ENCODE measurements around the gene LNX2. TPM values are rescaled to one million over a fixed set of nuclear protein-coding genes. Genes with fewer than 3 reads are reported as not detected.

Gene LNX2
- total RNA-seq, 1 donor: 7.0 TPM

DNA sequence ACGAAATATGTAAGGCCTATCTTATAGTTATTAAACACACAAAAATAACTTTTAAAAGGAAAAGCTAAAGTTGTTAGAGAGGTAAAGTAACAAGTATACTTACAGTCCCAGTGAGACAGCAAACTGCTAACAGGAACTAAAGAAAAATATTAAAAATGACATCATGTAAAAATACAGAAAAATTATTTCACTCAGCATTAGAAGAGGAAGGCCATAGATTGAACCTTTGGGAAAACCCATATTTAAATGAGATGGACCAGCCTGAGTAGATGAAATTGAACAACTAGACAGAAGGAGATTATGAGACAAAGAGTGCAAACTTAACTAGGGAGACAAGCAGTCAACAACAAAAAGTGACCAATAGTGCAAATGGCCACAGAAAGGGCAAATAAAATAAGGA lies 49.4 kb downstream of the LNX2 start:
- DNase-seq (ENCODE audit: low read depth in 2 of 3, low spot score in 2 of 3): no peak

- DNase-seq (ENCODE audit: low read depth in 2 of 3, low spot score in 2 of 3): no peak
Measured at GRCh38 chr13:27569405-27569804, 50.9 kb downstream of the LNX2 start.

GRCh38 chr13:27565818-27566217 lies 54.5 kb downstream of the LNX2 start:
- no peak for DNase-seq (ENCODE audit: low read depth in 2 of 3, low spot score in 2 of 3)

- no peak for DNase-seq (ENCODE audit: low read depth in 2 of 3, low spot score in 2 of 3)
Measured at GRCh38 chr13:27562457-27562856, 57.9 kb downstream of the LNX2 start.

DNA sequence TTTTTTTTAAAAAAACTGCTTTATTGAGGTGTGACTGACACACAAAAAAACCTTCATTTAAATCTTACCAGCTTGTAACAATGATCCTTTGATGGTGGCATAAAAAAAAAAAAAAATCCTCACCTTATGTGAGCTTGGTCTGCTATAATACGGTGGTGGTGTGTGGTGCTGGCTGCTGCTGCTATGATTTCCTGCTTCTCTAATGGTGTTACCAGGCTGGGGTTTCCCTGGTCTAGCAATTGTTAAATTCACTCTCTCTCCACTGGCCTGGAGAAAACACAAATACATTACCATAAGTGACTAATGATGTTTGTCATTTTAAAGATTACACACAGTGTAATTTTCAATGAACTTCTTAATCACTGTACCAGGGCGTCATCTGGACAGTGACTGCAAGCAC lies 60.6 kb downstream of the LNX2 start:
- no peak for DNase-seq (ENCODE audit: low read depth in 2 of 3, low spot score in 2 of 3)

GRCh38 chr13:27556109-27556508 lies 64.2 kb downstream of the LNX2 start:
- DNase-seq (ENCODE audit: low read depth in 2 of 3, low spot score in 2 of 3): peak in 2 of 3 donors; percentile 13 to 45

DNA sequence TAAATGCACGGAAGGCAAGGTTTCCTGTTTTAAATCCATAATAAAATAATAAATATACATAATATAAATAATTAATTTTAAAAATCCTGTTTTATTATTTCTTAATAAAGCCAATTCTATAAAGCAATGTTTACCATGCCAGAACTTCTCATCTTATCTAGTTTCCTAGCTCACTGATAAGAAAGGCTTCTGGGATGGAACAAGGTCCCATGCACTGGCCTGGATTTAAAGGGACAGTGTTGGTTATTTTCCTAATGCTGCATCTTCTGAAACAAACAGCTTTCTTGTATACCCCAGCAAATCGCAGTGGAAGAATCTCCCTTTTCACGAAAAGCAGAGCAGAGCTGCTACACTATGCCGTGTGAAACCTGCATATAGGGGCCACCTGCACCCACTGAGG lies 68.8 kb downstream of the LNX2 start:
- no peak for DNase-seq (ENCODE audit: low read depth in 2 of 3, low spot score in 2 of 3)

GRCh38 chr13:27549406-27549981 lies 70.8 kb downstream of the LNX2 start:
- DNase-seq (ENCODE audit: low read depth in 2 of 3, low spot score in 2 of 3): no peak

GRCh38 chr13:27542220-27542619 lies 78.1 kb downstream of the LNX2 start:
- DNase-seq (ENCODE audit: low read depth in 2 of 3, low spot score in 2 of 3): no peak

GRCh38 chr13:27541386-27541785 lies 78.9 kb downstream of the LNX2 start:
- no peak for DNase-seq (ENCODE audit: low read depth in 2 of 3, low spot score in 2 of 3)

DNA sequence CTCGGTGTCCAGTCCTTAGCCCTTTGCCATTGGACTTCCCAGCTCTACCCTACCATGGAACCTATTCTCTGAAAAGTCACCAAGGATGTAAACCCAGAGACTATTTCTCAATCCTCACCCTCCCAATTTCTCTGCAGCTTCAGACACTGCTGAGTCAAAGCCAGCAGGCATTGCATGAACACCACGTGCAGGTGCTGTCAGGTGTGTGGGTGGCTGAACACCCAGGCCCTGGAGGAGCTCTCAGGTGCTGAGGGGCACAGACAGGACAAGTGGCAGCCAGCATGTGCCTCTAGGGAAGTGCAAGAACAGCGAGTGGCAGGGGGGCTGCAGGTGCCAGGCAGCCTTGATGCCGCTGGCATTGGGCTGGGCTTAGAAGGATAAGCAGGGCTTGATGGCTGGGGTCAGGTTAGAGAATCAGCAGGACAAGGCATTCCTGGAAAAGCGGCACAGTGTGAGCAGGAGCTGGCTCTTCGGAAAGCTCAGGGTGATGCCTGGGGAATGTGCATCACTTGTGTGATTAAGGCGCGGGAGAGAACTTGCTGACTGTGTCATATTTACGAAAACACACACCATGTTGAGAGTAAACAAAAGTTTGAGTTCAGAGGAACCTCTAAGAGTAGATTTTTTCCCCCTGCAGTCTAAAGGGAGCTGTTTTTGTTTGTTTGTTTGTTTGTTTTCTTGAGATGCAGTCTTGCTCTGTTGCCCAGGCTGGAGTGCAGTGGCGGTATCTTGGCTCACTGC lies 83.8 kb downstream of the LNX2 start:
- DNase-seq (ENCODE audit: low read depth in 2 of 3, low spot score in 2 of 3): no peak

DNA sequence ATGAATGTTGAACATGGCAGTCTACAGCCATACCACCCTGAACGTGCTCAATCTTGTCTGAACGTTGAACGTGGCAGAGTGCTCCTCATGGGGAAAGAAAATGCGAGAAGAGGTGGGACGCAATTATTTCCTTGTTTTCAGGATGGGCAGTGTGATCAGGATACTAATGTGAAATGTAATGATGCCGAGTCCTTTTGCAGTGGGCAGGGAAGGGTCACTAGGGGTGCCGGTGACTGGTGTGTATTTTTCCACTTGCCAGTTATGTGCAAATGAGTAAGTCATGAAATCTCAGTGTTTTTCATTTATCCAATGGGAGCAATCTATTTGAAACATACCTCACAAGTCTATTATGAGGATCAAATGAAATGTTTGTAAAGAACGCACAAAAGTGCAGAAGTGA lies 84.8 kb downstream of the LNX2 start:
- no peak for DNase-seq (ENCODE audit: low read depth in 2 of 3, low spot score in 2 of 3)

GRCh38 chr13:27534981-27535380 lies 85.3 kb downstream of the LNX2 start:
- DNase-seq (ENCODE audit: low read depth in 2 of 3, low spot score in 2 of 3): no peak

- DNase-seq (ENCODE audit: low read depth in 2 of 3, low spot score in 2 of 3): peak in 1 of 3 donors; percentile 2
Measured at GRCh38 chr13:27534108-27534980, 86.0 kb downstream of the LNX2 start.

DNA sequence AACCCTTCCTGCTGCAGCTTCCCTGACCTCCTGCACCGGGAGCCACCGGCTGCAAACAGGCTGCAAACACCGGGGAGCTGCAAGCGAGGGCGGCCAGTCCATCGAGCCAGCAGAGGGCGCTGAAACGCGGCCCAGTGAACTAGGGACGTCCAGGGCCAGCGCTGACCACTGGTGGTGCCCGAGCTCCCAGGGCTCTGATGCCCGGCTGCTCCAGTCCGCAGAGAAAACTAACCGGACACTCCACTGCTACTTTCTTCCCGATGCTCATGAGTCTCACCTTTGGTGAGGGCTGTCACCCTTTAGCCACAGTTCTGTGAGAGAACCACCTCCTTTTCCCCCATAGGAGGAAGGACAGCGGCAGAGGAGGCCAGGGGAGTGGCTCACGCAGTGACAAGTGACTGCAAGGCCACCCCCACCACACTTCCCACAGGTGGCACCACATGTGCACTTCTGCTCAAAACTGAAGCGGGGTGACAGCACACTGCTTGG lies 87.1 kb downstream of the LNX2 start:
- peak in 2 of 3 donors; percentile 51 to 69 for DNase-seq (ENCODE audit: low read depth in 2 of 3, low spot score in 2 of 3)

DNA sequence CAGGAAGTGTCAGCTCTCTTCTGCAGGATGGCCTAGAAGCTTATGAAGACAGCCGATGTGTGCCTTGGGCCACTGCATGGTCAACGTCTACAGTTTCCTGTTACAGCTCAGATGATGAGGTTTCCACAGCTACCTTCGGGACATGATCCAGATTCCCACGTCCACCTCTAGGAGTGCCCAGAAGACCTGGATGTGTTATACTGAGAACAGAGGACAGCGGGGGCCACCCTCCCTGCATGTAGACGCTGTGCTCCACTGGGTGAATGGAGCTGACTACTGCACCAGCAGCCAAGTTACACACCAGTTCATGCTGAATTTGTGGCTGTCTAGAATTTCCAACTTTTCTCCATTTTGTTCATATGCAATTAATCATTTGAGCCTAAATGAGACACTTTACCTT lies 91.4 kb downstream of the LNX2 start:
- no peak for DNase-seq (ENCODE audit: low read depth in 2 of 3, low spot score in 2 of 3)

DNA sequence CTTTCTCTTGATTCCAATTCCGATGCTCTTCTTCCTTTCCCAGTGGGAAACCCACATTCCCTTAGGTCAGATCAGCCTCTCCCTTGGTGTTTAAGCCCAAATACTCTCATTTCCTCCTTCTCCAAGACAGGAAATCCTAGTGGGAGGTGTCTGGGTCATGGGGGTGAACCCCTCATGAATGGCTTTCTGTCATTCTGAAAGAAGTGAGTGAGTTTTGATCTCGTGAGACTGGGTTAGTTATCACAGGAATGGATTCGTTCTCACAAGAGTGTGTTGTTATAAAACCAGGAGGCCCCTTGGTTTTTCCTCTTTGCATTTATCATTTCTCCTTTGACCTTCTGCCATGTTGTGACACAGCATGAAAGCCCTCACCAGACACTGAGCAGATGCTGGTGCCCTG lies 93.8 kb downstream of the LNX2 start:
- DNase-seq (ENCODE audit: low read depth in 2 of 3, low spot score in 2 of 3): no peak

GRCh38 chr13:27524981-27525975 lies 95.1 kb downstream of the LNX2 start:
- DNase-seq (ENCODE audit: low read depth in 2 of 3, low spot score in 2 of 3): no peak

DNA sequence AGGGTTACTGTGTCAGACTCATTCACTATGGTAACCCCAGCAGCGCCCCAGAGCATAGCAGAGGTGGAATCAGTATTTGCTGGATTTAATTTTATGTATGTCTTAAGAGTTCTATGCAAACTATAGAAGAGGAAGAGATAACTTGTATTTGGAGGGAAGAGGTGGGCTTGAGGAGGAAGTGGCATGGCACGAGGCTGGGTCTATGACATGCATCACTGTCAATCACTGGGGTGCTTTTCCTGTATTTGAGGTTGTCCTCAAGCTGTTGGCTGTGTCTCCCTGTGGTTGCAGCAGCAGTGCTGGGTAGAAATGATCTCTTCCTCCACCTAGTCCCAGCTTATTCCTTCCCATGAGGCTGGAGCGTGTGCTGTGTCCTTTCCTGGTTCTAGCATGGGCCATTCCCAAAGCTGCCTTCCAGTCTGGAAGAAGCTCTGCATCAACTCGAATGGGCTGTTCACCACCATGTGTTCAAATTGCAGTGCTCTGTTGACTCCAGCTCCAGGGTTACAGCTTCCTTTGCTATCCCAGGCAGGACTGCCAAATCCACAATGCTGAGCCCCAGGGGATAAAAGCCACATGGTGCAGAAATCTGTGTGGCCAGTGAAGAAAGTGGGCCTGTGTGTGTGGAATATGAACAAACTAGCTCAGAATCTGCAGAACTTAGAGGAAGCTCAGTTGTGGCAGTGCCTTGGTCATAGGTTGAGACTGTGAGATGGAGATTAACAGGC lies 96.8 kb downstream of the LNX2 start:
- peak in 2 of 3 donors; percentile 7 to 48 for DNase-seq (ENCODE audit: low read depth in 2 of 3, low spot score in 2 of 3)

- DNase-seq (ENCODE audit: low read depth in 2 of 3, low spot score in 2 of 3): peak in 1 of 3 donors; percentile 42
Measured at GRCh38 chr13:27522847-27523246, 97.5 kb downstream of the LNX2 start.
